Adrenal gland (tissue), 5 donors: ENCODE results near the gene PARP16.

ENCODE experiments used
- POLR2A ChIP-seq, 2 donors: fragments of 450-650 bp; IDR thresholded peaks; one replicate each; pipeline ENCODE4 v1.6.1; 2017; ENCODE audit warnings: antibody characterized with exemption in 2 of 2, mild to moderate bottlenecking in 2 of 2, moderate library complexity in 1 of 2
- TF ChIP-seq, protein P1 (sequence below), 6 experiments: fragments of 450-650 bp in 4 of 6; fragments of 200-600 bp in 2 of 6; sonication (generic) in 1 of 6; IDR thresholded peaks; 1 replicate in 5 of 6; 2 replicates in 1 of 6; pipeline versions ENCODE4 v1.5.1 to v1.8.0; 2016 to 2021; ENCODE audit warnings: antibody characterized with exemption in 6 of 6, mild to moderate bottlenecking in 2 of 6, moderate library complexity in 1 of 6
- donor health status: DM: no; HTN: no; CAD: no.

DNA sequence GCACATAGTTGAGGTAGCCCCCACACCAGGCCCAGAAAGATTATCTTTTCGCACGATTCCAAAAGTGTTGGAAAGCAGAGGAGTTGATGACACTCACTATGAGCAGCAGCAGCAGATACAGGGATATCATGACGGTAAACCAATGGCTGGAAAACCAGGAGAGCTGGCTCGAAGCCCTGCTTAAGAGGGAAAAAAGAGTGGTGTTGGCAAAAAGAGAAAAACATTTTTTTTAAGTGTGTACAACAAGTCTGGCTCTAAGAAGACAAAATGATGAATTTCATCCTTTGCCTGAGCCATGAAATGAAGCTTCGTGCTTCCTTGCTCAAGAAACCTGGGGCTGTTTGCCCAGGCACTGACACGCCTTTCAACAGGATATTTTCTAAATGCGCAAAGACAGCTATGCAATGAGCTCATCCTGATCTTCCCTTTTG is 27.3 kb downstream of the PARP16 start:
- TF ChIP-seq, protein P1, sequence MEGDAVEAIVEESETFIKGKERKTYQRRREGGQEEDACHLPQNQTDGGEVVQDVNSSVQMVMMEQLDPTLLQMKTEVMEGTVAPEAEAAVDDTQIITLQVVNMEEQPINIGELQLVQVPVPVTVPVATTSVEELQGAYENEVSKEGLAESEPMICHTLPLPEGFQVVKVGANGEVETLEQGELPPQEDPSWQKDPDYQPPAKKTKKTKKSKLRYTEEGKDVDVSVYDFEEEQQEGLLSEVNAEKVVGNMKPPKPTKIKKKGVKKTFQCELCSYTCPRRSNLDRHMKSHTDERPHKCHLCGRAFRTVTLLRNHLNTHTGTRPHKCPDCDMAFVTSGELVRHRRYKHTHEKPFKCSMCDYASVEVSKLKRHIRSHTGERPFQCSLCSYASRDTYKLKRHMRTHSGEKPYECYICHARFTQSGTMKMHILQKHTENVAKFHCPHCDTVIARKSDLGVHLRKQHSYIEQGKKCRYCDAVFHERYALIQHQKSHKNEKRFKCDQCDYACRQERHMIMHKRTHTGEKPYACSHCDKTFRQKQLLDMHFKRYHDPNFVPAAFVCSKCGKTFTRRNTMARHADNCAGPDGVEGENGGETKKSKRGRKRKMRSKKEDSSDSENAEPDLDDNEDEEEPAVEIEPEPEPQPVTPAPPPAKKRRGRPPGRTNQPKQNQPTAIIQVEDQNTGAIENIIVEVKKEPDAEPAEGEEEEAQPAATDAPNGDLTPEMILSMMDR (IDR thresholded peaks at IDR 0.05): no peak
- no peak for TF ChIP-seq POLR2A (IDR thresholded peaks at IDR 0.05)
